H1 (cell line): ENCODE results near the gene STRN. TPM values are rescaled to one million over a fixed set of nuclear protein-coding genes. Genes with fewer than 3 reads are reported as not detected.

Experiments used
- MAFK ChIP-seq: IDR thresholded peaks from 2 replicates; pipeline ENCODE4 v1.6.1; 2012; ENCODE audit warnings: low read depth, mild to moderate bottlenecking, improper control_type of control experiment, low read length
- NANOG ChIP-seq: IDR thresholded peaks from 2 replicates; pipeline ENCODE4 v1.6.1; 2011; ENCODE audit warnings: low read length, low read depth, mild to moderate bottlenecking, inconsistent platforms; ENCODE audit not compliant: insufficient read depth, poor library complexity, severe bottlenecking
- RAD21 ChIP-seq, 2 experiments: IDR thresholded peaks in 1 of 2; conservative IDR thresholded peaks in 1 of 2; 2 replicates each; pipeline ENCODE4 v1.6.1; 2011; ENCODE audit warnings: low read depth in 2 of 2, low read length in 2 of 2, improper control_type of control experiment in 1 of 2, inconsistent platforms in 1 of 2, mild to moderate bottlenecking in 1 of 2, moderate library complexity in 1 of 2
- RXRA ChIP-seq: IDR thresholded peaks from 2 replicates; pipeline ENCODE4 v1.6.1; 2011; ENCODE audit warnings: low read depth, mild to moderate bottlenecking, low read length, moderate library complexity; ENCODE audit not compliant: insufficient read depth
- polyA plus RNA-seq, 7 experiments: library from polyadenylated mRNA; depleted of rRNA in 3 of 7; stranded (reverse) in 5 of 7; unstranded in 2 of 7; fragments of >200 nt in 5 of 7; fragments of 200-250 nt in 2 of 7; gene quantifications; 1 replicate in 5 of 7; 2 replicates in 1 of 7; 4 replicates in 1 of 7; pipeline versions ENCODE4 v1.2.1 to v1.2.3, GENCODE V29; 2011 to 2013; ENCODE audit warnings: missing spikeins in 2 of 7, mixed read lengths in 2 of 7
- total RNA-seq: library from RNA; stranded (reverse); fragmentation: NEBNext Ultra II Directional; extraction: Animal tissue kit (Norgen Biotek cat#: 25700); gene quantifications from 2 replicates; pipeline ENCODE4 v1.2.1, GENCODE V29; 2021

STRN gene
- total and polyA plus RNA-seq, 2 of the 8 experiments (the other 6 are each of a cell fraction or from before 2014, with no cell fraction given), result 8.3 to 47.0 TPM

- TF ChIP-seq RAD21 (IDR thresholded peaks at IDR 0.05 in 1 of 2, conservative IDR thresholded peaks at IDR 0.05 in 1 of 2; ENCODE audit: low read depth in 2 of 2, low read length in 2 of 2), result no peak
- TF ChIP-seq MAFK, result no peak
- no peak for TF ChIP-seq NANOG
- TF ChIP-seq RXRA, result no peak
- TF ChIP-seq, all 59 proteins: peak for 0
These were observed 5.7 kb upstream of the STRN start (continued) for GRCh38 chr2:36971990-36972389.
